Measurements from ENCODE around the gene DISP2. TPM values are rescaled to one million over a fixed set of nuclear protein-coding genes. Genes with fewer than 3 reads are reported as not detected.
A peak's percentile ranks its signal among the peaks of the same experiment; 100 is the strongest.

DISP2 gene
- total RNA-seq, 1 experiment from 2014 or later: 1.8 TPM

- DNase-seq (ENCODE audit: low read depth): no peak
Measured at GRCh38 chr15:40361640-40362039, 3.6 kb downstream of the DISP2 start.

- no peak for DNase-seq (ENCODE audit: low read depth)
Measured at GRCh38 chr15:40363611-40364010, 5.6 kb downstream of the DISP2 start.

- DNase-seq (ENCODE audit: low read depth): no peak
Measured at GRCh38 chr15:40364251-40364650, 6.2 kb downstream of the DISP2 start.

DNA sequence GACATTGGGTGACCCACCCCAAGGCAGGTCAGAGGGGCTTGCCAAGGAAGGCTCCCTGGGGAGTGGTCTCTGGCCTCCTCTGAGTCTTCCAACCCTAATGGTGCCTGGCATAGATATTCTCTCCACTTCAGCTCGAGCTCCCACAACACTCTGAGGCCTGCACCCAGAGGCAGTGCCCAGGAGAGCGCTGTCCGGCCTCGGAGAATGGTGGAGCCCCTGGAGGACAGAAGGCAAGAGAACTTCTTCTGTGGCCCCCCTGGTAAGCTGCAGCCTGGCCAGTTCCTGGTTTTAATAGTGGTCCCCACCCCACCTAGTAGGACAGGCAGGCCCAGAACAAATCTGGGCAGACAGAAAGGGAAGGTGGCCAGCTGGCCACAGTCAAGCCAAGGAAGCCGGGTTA, 7.0 kb downstream of the DISP2 start:
- no peak for DNase-seq (ENCODE audit: low read depth)

DNA sequence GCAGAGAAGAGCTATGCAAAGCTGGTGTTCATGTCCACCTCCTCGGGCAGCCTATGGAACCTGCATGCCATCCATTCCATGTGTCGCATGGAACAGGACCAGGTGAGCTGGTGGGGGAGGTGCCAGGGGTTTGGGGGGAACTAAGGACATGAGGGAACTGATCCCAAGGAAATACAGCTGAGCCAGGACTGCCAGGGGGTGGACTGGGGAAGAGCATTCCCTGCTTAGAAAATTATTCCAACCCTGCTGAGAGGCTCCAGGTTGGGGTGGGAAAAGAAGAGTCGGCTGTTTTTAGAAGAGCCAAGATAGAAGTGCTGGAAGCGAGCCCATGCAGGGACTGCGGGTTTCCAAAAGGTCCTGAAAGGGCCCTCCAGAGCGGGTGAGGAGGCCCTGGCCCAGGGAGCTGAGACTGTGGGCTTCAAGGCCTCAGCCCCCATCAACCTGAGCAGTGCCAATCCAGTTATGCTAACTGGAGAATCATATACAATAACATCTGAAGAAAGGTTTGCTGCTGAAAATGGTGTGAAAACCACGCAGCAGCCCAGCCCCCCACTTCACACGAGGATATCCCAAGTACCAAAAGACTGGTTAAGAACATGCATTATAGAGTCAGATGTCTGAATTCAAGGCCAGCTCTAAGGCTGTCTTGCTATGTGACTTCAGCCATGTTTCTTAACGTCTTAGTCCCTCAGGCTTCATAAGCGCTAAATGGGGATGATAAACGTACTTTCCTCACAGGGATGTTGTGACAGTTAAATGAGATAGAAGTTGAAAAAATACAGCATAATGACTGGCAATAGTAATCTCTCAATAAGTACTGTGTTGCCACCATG, 7.8 kb downstream of the DISP2 start:
- no peak for DNase-seq (ENCODE audit: low read depth)

DNA sequence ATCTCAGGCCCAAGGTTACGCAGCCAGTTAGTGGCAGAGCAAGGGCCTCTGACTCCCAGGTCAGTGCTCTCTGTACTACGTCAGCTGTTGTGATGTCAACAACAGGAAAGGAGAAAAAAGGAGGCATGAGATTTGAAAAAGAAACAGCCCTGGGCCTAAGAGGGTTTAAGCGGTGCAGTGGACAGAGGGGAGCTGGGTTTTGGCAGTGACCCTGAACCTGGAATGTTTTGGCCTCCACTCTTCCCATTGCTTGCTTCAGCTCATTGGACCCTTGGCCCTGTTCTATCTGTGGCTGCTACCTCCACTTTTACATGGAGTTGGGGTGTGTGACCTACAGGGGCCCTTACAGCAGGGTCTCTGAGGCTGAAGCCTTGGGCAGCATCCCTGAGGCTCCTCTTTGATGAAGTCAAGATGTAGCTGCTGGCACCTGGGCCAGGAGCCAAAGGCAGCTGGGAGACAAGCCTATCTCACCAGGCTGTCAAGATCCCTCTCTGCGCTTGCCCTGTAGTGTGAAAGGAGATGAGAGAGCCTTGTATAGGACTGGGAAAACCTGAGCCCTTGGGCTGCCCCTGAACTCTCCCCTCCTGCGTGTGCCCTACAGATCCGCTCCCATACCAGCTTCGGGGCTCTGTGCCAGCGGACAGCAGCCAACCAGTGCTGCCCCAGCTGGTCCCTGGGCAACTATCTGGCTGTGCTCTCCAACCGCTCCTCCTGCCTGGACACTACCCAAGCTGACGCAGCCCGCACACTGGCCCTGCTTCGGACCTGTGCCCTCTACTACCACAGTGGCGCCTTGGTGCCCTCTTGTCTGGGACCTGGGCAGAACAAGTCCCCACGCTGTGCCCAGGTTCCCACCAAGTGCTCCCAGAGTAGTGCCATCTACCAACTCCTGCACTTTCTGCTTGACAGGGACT, 8.7 kb downstream of the DISP2 start:
- no peak for DNase-seq (ENCODE audit: low read depth)

GRCh38 chr15:40367371-40367685, 9.3 kb downstream of the DISP2 start:
- no peak for DNase-seq (ENCODE audit: low read depth)

DNA sequence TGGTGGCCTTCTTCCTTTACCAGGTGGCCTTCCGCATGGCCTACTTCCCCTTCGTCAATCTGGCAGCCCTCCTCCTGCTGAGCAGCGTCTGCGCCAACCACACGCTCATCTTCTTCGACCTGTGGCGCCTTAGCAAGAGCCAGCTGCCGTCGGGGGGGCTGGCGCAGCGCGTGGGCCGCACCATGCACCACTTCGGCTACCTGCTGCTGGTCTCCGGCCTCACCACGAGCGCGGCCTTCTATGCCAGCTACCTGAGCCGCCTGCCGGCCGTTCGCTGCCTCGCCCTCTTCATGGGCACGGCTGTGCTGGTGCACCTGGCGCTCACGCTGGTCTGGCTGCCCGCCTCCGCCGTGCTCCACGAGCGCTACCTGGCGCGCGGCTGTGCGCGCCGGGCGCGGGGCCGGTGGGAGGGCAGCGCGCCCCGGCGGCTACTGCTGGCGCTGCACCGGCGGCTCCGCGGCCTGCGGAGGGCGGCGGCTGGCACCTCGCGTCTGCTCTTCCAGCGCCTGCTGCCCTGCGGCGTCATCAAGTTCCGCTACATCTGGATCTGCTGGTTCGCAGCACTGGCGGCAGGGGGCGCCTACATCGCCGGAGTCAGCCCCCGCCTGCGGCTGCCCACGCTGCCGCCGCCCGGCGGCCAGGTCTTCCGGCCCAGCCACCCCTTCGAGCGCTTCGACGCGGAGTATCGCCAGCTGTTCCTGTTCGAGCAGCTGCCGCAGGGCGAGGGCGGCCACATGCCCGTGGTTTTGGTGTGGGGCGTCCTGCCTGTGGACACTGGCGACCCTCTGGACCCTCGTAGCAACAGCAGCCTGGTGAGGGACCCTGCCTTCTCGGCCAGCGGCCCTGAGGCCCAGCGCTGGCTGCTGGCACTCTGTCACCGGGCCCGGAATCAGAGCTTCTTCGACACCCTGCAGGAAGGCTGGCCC, 9.9 kb downstream of the DISP2 start:
- DNase-seq (ENCODE audit: low read depth): peak; percentile 59

DNA sequence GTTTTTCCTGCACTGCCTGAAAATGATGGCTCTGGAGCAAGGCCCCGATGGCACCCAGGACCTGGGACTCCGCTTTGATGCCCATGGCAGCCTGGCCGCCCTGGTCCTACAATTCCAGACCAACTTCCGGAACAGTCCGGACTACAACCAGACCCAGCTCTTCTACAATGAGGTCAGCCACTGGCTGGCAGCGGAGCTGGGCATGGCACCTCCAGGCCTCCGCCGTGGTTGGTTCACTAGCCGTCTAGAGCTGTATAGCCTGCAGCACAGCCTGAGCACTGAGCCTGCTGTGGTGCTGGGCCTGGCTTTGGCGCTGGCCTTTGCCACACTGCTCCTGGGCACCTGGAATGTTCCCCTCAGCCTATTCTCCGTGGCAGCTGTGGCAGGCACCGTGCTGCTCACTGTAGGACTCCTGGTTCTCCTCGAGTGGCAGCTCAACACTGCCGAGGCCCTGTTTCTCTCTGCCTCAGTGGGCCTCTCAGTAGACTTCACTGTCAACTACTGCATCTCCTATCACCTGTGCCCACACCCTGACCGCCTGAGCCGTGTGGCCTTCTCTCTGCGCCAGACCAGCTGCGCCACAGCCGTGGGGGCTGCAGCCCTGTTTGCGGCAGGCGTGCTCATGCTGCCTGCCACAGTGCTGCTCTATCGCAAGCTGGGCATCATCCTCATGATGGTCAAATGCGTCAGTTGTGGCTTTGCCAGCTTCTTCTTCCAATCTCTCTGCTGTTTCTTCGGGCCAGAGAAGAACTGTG, 10.9 kb downstream of the DISP2 start:
- DNase-seq (ENCODE audit: low read depth): no peak

GRCh38 chr15:40369474-40369869, 11.5 kb downstream of the DISP2 start:
- no peak for DNase-seq (ENCODE audit: low read depth)

DNA sequence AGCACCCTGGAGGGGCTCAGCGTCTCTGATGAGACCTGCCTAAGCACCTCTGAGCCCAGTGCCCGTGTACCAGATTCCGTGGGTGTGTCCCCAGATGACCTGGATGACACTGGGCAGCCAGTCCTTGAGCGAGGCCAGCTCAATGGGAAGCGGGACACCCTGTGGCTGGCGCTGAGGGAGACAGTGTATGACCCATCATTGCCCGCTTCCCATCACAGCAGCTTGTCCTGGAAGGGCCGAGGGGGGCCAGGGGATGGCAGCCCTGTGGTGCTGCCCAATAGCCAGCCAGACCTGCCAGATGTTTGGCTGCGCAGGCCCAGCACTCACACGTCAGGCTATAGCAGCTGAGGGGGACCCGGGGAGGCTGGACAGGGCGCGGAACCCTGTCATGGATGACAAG, 12.0 kb downstream of the DISP2 start:
- no peak for DNase-seq (ENCODE audit: low read depth)

- no peak for DNase-seq (ENCODE audit: low read depth)
Measured at GRCh38 chr15:40372981-40373380, 15.0 kb downstream of the DISP2 start.

- no peak for DNase-seq (ENCODE audit: low read depth)
Measured at GRCh38 chr15:40377606-40378005, 19.6 kb downstream of the DISP2 start.

DNA sequence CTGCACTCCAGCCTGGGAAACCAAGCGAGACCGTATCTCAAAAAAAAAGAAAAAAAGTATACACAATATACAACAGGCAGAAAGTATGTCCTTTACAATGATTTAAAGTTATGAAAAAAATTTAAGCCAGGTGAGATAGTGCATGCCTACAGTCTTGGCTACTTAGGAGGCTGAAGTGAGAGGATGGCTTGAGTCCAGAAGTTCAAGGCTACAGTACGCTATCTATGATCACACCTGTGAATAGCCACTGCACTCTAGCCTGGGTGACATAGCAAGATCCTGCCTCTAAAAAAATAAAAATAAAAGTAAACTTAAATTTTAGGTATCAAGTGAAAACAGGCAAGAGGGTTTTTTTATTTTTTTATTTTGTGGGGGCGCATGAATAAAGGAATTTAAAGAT, 21.4 kb downstream of the DISP2 start:
- DNase-seq (ENCODE audit: low read depth): no peak

GRCh38 chr15:40379853-40380252, 21.8 kb downstream of the DISP2 start:
- DNase-seq (ENCODE audit: low read depth): peak; percentile 96

- no peak for DNase-seq (ENCODE audit: low read depth)
Measured at GRCh38 chr15:40380636-40381035, 22.6 kb downstream of the DISP2 start.

DNA sequence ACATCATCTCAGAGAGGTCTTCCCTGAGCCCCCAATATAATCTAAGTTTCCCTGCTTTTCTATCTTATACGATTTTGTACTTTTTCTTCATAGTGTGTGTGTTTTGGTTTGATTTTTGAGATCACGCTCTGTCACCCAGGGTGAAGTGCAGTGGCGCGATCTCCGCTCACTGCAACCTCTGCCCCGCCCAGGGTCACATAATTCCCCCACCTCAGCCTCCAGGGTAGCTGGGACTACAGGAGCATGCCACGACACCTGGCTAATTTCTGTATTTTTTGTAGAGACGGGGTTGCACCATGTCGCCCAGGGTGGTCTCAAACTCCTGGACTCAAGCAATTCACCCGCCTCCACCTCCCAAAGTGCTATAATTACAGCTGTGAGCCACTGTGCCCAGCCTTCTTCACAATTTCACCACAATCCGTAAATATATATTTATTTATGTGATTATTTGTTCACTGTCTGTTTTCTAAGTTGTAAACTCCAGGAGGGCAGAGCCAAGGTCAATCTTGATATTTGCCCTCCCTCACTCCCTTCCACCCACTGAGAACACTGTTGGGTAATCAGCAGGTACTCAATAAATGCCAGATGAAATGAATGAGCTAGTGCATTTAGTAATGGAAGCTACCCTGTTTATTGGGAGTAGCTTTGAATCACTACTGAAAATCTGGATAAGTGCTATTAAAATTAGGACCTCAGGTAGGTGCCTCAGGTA, 24.0 kb downstream of the DISP2 start:
- DNase-seq (ENCODE audit: low read depth): no peak

GRCh38 chr15:40382580-40383456, 24.8 kb downstream of the DISP2 start, which contains the start of gene KNSTRN:
TSS of gene KNSTRN (plus strand) at chr15:40382721. CDS start at chr15:40382836, 115 bp downstream.
- peak; percentile 85 for DNase-seq (ENCODE audit: low read depth)

DNA sequence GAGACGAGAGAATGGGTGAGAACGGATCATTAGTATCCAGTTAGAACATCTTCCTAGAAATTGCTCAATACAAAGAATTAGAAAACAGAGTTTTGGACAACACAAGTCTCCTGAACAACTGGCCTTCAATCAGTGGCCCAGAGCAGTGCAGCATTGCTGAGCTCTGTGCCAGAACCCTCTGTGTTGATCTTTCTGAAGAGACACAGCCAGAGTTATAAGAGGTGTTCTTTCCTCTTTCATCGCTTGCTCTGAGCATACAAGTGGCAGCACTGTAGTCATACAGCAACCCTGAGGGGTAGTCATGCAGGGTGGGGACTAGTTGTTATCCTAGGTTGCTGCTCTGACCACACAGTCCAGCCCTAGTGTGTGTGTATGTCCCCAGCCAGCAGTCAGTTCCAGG, 28.5 kb downstream of the DISP2 start:
- DNase-seq (ENCODE audit: low read depth): no peak

Measured in HT1080 (cell line).